Activated naive CD4-positive, alpha-beta T cell treated with anti-CD3 and anti-CD28 coated beads, Interleukin-2, amount 50 U/mL, for 24 hours (primary cell): Measurements from ENCODE around the gene RUNX1.
"Not testable (repeated sequence)": the region's sequence is repeated elsewhere in the genome, so short reads cannot be mapped to it uniquely, and the experiment has no call there.

ENCODE experiments used
- H3K27ac Mint-ChIP-seq: one replicate; pipeline ENCODE4 v1.8.0; 2021; ENCODE audit warnings: mild to moderate bottlenecking, mixed read lengths
- H3K27me3 Mint-ChIP-seq: one replicate; pipeline ENCODE4 v1.8.0; 2021; ENCODE audit warnings: mixed read lengths
- H3K36me3 Mint-ChIP-seq: one replicate; pipeline ENCODE4 v1.8.0; 2021; ENCODE audit warnings: mixed read lengths
- H3K4me1 Mint-ChIP-seq: one replicate; pipeline ENCODE4 v1.8.0; 2021; ENCODE audit warnings: mixed read lengths
- H3K4me3 Mint-ChIP-seq: one replicate; pipeline ENCODE4 v1.8.0; 2021; ENCODE audit warnings: mild to moderate bottlenecking, mixed read lengths
- H3K9me3 Mint-ChIP-seq: one replicate; pipeline ENCODE4 v1.8.0; 2021; ENCODE audit warnings: mixed read lengths

The RUNX1 gene

DNA sequence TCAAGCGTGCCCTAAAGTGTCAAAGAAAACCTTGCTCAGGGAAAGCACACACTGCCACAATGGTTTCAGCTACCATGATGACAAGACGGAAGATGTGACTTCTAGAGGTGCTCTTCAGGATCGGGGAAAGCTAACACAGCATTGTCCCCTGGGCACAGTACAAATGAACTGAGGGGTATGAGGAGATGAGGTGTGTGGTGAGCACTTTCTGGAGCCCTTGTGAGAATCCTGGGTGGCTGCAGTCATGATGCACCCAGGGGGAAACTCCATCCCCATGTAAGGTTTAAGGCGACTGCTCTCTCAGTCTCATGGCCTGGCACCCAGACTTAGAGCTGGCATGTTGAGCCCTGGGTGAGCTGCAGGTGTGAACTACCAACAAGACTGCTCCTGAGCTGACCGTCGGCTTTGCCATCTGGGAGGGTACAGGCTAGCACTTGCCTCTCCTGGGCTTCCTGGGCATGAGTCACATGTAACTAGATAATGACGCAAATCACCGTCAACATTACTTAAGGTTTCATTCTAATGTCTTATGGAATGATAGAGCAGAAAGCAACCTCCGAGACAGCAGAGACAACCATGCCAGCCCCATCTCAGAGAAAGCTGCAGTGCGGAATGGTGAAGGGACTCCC, 235.7 kb downstream of the RUNX1 start:
- Mint-ChIP-seq H3K27me3 (no peaks in the 10 kb centered on the region), H3K9me3 (no peaks in the 10 kb centered on the region), H3K36me3 (peaks cover 29% of the 10 kb centered on the region), H3K4me1 (peaks cover 93% of the 10 kb centered on the region), H3K27ac (no peak overlapping the region), H3K4me3 (no peak overlapping the region)

DNA sequence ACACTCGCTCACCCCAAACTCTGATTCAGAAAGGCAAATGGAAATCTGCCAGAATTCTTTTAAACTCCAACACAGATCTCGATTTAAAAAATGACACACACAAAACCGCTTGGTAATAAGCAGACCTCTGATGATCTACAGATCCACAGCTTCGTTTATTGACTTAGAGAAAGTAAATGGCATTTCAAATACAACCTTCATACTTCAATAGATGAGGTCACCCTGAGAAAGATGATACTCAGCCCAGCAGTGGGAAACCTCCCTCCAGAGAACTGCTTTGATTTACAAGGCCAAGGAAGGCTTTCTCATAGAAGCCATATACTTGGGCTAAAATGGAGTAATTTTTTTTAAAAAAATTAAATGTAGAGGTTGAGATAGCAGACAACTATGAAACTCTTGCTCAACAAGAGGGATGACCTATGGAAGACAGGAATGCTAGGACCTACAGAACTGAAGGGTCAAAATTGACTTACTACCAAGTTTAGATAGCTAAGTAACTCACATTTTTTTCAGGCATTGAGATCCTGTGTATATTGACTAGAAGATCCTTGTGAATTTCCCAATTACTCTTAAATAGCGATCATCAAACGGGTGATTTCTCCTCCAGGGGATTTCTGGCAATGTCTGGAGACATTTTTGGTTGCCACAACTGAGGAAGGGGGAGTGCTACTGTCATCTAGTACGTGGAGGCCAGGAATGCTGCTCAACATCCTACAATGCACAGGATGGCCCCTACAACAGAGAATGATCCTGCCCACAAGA, 236.4 kb downstream of the RUNX1 start:
- no peak overlapping the region for H3K27ac Mint-ChIP-seq
- peaks cover 29% of the 10 kb centered on the region for H3K36me3 Mint-ChIP-seq
- no peaks in the 10 kb centered on the region for H3K9me3 Mint-ChIP-seq
- no peaks in the 10 kb centered on the region for H3K27me3 Mint-ChIP-seq
- H3K4me1 Mint-ChIP-seq, result peaks cover 93% of the 10 kb centered on the region
- H3K4me3 Mint-ChIP-seq, result no peak overlapping the region

DNA sequence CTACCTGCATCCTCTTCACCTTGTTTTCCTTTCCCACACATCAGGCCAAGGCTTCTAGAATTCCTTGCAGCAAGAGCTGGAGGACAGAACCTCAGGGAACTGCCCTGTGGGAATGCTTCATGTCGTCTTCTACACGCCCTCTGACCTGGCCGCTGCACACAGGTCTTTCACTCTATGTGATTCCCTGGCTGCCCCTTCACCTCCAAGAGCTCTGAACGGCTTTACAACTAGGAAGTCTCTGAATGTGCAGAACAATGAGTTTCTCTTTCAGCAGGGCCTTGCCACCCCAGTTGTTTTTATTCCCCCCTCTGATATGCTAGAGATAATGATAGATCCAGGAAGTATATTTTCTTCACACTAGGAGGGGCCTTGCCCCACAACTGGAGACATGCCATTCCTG, 237.7 kb downstream of the RUNX1 start:
- no peaks in the 10 kb centered on the region for H3K27me3 Mint-ChIP-seq
- H3K27ac Mint-ChIP-seq, result peak overlapping the region; percentile 69
- H3K4me1 Mint-ChIP-seq, result peaks cover 95% of the 10 kb centered on the region
- no peaks in the 10 kb centered on the region for H3K9me3 Mint-ChIP-seq
- H3K36me3 Mint-ChIP-seq, result peaks cover 32% of the 10 kb centered on the region
- H3K4me3 Mint-ChIP-seq, result no peak overlapping the region

DNA sequence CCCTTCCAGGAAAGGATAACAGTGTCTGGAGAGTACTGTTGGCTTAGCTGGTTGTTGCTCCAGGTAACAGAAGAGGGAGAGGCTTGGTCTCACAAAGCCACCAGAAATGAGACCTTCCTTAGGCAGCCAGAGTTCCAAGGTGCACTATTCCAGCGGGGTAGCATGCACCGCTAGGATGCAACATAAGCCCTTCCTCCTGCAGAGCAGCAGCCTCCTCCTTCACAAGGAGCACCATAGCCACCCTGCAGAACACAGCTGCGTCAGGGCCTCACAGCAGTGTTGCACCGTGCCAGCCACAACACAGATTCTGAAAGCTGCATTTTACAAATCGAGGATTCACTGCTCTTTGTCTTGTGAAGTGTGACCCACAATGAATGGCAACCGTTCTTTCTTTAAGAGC, 238.3 kb downstream of the RUNX1 start:
- Mint-ChIP-seq H3K27me3 (no peaks in the 10 kb centered on the region), H3K9me3 (no peaks in the 10 kb centered on the region), H3K4me1 (peaks cover 95% of the 10 kb centered on the region), H3K36me3 (peaks cover 31% of the 10 kb centered on the region), H3K4me3 (no peak overlapping the region), H3K27ac (no peak overlapping the region)

DNA sequence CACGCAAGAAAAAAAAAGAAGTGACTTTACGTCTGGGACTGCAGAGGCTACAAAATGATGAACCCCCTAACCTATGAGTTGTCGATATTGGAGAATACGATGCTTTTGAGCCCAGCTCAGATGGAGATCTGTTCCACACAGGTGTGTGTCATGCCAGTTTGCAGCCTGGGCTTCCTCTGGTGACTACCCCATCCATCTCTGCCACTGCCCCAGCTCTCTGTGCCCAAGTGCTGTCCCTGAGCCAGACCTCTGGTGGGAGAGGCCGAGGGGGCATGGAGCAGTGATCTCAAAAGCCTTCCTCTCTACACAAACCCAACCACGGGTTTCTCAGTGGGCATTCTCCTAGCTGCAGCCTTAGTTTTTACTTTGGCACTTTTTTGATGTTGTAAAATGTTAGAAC, 239.3 kb downstream of the RUNX1 start:
- Mint-ChIP-seq H3K4me1 (peaks cover 95% of the 10 kb centered on the region), H3K27me3 (no peaks in the 10 kb centered on the region), H3K27ac (peak overlapping the region; percentile 35), H3K36me3 (peaks cover 32% of the 10 kb centered on the region), H3K9me3 (peaks cover 7% of the 10 kb centered on the region), H3K4me3 (no peak overlapping the region)

DNA sequence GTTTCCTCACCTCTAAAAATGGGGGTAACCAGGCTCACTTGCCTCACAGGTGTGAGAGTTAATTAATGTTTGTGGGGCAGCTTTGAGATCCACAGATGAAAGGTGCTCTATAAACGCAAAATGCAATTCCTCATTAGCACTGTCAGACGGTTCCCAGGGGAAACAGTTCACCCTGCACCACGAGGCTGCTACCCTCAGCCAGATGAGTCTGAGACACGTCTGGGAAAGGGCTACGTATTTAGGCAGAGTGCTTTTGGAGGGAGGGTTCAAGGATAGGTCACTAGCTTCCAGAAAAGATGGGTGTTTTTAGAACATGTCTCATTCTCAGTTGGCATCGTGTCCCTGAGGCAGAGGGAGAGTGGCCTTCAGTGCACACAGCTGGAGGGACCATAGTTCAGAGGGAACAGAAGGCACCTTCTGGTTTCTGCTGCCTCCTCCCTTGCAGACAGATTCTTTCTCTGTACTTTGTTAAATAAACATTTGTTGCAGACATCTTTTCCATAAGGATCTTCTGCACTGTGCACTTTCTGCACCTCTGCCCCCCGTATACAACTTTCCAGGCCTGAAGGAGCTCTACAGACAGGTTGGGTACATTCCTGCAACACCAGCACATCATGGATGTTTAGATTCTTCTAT, 240.4 kb downstream of the RUNX1 start:
- Mint-ChIP-seq H3K27ac (peak overlapping the region; percentile 93), H3K27me3 (no peaks in the 10 kb centered on the region), H3K4me1 (peaks cover 97% of the 10 kb centered on the region), H3K4me3 (peak overlapping the region; percentile 66), H3K36me3 (peaks cover 35% of the 10 kb centered on the region), H3K9me3 (peaks cover 14% of the 10 kb centered on the region)

DNA sequence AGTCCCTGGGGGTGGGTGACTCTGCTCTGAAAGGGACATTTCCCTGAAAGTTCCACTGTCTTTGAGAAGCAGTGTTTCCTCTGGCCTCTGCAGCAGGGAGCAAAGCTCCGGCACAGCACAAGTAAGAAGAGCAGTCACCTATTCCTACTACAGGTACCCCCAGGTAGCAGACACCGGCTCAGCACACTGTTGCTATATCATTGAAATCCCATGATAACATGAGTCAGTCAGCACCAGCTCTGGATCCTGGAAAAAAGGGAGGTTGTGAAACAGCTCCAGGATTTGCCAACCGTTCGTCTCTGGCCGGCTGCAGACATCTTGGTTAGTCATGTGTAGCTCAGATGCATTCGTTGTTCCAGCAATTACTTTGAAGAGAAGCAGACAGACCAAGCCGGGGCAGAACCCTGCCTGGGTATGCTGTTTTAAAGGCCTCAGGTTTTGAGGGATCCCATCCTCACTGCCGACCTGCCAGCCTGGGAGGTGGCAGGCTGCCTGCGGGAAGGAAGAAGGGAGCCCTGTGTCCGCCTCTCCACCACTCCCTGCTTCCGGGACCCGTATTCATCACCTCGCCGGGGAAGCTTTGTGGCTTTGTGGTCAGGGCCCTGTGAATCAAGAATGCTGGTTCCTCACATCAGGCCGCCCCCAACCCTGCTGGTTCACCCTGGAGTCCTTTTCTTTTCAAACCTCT, 241.1 kb downstream of the RUNX1 start:
- H3K36me3 Mint-ChIP-seq, result peaks cover 35% of the 10 kb centered on the region
- peaks cover 14% of the 10 kb centered on the region for H3K9me3 Mint-ChIP-seq
- H3K27ac Mint-ChIP-seq, result peak overlapping the region; percentile 93

DNA sequence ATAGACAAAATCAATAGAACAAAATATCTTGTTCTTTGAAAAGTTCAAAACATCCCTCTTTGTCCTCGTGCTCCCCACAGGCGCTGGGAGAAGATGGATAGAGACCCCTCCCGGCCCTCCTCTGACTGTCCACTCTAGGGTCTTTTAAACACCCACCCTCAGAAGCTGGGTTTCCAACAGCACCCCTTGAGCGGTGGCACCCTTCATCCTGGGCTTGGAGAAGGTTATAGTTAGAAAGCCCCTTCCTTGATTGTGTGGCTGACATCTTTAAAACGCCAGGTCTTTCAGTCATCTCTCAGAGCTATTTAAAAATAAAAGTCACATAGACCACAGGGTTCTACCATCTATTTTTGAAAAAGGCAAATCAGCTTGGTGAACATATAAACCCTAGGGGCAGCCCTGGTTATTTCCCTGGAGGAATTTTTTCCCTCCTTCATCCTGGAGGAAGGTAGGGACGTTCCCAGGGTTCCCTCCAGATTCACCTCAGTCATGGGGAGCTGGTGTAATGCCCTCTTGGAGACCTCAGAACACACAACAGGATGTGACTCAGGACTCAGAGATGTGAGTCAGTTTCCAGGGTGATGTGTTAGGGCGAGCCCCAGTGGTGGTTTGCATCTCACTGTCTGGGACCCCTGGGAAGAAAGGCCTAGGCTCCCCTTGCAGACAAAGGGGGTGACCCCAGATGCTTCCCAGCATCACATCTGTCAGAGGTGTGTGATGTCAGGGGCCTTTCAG, 241.8 kb downstream of the RUNX1 start:
- Mint-ChIP-seq H3K36me3 (peaks cover 40% of the 10 kb centered on the region), H3K9me3 (peaks cover 14% of the 10 kb centered on the region), H3K27me3 (no peaks in the 10 kb centered on the region), H3K4me1 (peaks cover 93% of the 10 kb centered on the region), H3K27ac (peak overlapping the region; percentile 93), H3K4me3 (peak overlapping the region; percentile 66)

More for the DNA sequence above, 241.1 kb downstream of the RUNX1 start:
- peaks cover 93% of the 10 kb centered on the region for H3K4me1 Mint-ChIP-seq
- peak overlapping the region; percentile 66 for H3K4me3 Mint-ChIP-seq
- H3K27me3 Mint-ChIP-seq, result no peaks in the 10 kb centered on the region

DNA sequence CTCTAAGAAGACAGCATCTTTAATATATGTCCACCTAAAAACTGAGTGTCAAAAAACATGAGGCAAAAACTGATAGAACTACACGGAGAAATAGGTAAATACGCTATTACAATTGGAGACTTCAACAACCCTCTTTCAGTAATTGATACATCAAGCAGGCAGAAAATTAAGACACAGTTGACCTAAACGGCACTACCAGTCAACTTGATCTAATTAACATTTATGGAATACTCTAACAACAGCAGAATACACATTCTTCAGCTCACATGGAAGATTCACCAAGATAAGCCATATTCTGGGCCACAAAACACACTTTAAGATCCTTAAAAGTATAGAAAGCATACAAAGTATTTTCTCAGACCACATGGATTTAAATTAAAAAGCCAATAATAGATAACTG, 242.7 kb downstream of the RUNX1 start:
- Mint-ChIP-seq H3K4me3 (peak overlapping the region; percentile 36), H3K4me1 (peaks cover 89% of the 10 kb centered on the region), H3K27ac (peak overlapping the region; percentile 75), H3K27me3 (no peaks in the 10 kb centered on the region), H3K36me3 (peaks cover 40% of the 10 kb centered on the region), H3K9me3 (peaks cover 14% of the 10 kb centered on the region)

DNA sequence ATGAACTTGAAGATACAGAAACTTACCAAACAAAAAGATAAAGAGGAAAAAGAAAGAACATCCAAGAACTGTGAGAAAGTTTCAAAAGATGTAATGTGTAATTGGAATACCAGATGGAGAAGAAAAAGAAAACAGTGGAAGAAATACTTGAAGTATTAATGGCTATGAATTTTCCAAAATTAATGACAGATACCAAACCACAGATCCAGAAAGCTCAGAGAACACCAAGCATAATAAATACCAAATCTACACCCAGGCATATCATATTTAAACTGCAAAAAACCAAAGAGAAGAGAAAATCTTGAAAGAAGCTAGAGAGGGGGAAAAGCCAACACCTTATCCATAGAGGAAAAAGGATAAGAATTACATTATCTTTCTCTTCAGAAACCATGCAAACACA, 243.9 kb downstream of the RUNX1 start:
- Mint-ChIP-seq H3K27ac (peak overlapping the region; percentile 97), H3K36me3 (peaks cover 35% of the 10 kb centered on the region)

DNA sequence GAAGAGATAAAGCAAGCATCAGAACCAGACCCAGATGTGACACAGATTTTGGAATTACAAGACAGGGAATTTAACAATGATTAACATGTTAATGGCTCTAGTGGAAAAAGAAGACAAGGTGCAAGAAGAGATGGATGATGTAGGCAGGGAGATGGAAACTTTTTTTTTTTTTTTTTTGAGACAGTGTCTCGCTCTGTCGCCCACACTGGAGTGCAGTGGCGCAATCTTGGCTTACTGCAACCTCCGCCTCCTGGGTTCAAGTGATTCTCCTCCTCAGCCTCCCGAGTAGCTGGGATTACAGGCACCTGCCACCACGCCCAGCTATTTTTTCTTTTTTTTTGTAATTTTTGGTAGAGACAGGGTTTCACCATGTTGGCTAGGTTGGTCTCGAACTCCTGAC, 244.5 kb downstream of the RUNX1 start:
- peak overlapping the region; percentile 70 for H3K4me3 Mint-ChIP-seq
- H3K9me3 Mint-ChIP-seq, result peaks cover 14% of the 10 kb centered on the region
- peak overlapping the region; percentile 93 for H3K27ac Mint-ChIP-seq
- H3K4me1 Mint-ChIP-seq, result peaks cover 73% of the 10 kb centered on the region
- H3K36me3 Mint-ChIP-seq, result peaks cover 35% of the 10 kb centered on the region
- not testable (repeated sequence) for H3K27me3 Mint-ChIP-seq

More for the DNA sequence above, 243.9 kb downstream of the RUNX1 start:
- H3K27me3 Mint-ChIP-seq, result no peaks in the 10 kb centered on the region
- peaks cover 78% of the 10 kb centered on the region for H3K4me1 Mint-ChIP-seq
- H3K4me3 Mint-ChIP-seq, result peak overlapping the region; percentile 51
- peaks cover 14% of the 10 kb centered on the region for H3K9me3 Mint-ChIP-seq

DNA sequence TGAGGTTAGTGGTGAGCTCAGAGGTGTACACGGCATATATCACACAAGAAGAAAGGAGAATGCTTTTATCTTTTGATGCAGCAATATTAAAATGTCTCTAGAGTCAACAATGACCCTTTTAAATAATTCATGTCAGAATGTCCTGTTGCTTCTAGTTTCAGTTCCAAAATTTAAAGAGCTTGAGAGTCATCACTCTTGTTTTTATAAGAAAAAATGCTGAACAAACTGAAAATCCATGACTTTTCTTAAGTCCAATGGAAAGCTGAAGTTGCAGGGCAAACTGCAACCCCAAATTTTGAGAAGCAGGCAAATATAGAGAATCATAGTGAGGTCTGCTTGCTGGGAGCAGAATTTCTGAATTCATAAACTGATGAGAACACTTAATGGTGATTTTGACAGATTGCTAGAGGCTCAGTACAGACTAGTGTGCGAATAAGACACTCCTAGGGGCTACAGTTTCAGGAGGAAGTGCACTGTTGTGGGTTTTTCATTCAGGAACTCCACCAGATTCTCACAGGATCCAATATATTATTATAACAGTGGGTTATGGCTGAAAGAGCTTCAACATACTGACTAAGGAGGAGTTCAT, 245.2 kb downstream of the RUNX1 start:
- Mint-ChIP-seq H3K36me3 (peaks cover 36% of the 10 kb centered on the region), H3K27me3 (no peaks in the 10 kb centered on the region), H3K4me3 (peak overlapping the region; percentile 70), H3K9me3 (peaks cover 14% of the 10 kb centered on the region), H3K27ac (peak overlapping the region; percentile 93), H3K4me1 (peaks cover 66% of the 10 kb centered on the region)

DNA sequence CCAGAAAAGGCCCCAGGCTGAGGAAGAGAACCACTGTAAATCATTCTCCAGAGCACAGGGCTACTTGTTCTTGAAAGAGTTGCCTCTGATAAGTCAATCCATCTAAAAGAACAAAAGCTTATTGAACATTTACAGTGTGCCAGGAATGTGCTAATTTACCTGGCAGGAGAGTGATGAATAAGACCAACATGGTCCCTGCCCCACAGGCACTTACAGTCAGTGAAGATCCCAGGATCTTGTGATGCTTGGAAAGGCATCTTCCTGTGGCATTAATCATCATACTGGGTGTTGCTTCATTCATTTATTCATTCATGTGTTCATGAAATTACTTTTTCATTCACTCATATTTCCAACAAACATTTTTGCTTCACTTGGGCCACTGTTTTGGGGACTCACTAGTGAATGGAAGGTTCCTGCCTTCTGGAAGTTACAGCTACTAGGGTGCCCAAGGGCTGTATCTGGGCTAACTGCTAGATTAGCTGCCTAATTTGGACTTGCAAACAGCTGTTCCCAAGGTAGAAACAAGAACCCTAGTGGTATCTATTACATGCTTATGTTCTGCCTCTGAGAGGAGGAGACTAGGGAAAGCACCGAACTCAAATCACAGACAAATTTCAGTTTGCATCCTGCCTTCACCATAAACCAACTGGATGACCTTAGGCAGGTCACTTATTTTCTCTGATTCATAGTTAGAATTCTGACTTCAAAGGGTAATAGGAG, 246.8 kb downstream of the RUNX1 start:
- H3K27me3 Mint-ChIP-seq, result no peaks in the 10 kb centered on the region
- peaks cover 42% of the 10 kb centered on the region for H3K36me3 Mint-ChIP-seq
- peaks cover 54% of the 10 kb centered on the region for H3K4me1 Mint-ChIP-seq
- peaks cover 14% of the 10 kb centered on the region for H3K9me3 Mint-ChIP-seq
- H3K4me3 Mint-ChIP-seq, result no peak overlapping the region
- peak overlapping the region; percentile 86 for H3K27ac Mint-ChIP-seq

DNA sequence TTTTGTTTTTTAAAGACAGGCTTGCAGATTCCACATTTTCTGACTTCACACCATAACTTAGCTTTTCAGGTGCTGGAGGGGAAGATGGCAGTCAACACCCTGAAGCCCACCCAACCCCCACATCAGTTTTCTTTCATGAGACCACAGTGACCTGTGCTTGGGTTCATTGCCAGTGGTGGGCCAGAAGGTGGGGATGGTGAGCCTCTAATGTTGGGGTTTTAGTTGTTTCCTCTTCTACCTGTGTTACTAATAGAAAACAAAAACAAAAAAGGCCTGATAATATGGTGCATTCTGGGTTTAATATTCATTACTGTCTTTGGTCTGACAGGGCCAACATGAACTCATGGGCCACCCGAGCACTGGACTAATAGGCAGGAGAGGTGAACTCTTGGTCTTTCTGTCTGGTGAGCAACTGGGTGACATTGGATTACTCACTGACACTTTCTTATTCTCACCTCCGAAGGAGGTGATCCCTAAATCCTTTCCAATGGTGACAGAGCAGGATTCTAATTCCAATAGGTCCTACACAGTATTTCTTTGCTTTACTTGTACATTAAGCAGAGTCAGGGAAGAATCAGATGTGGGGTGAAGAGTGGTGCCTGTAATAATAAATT, 247.5 kb downstream of the RUNX1 start:
- Mint-ChIP-seq H3K9me3 (peaks cover 14% of the 10 kb centered on the region), H3K27me3 (no peaks in the 10 kb centered on the region), H3K27ac (peak overlapping the region; percentile 30), H3K4me1 (peaks cover 47% of the 10 kb centered on the region), H3K36me3 (peaks cover 39% of the 10 kb centered on the region), H3K4me3 (no peak overlapping the region)
